Fibroblast of the aortic adventitia (primary cell): ENCODE measurements around the gene RCHY1. TPM values are rescaled to one million over a fixed set of nuclear protein-coding genes. Genes with fewer than 3 reads are reported as not detected.

Experiments
- total RNA-seq: library from RNA; depleted of rRNA; stranded (reverse); fragments of >200 nt; gene quantifications from 2 replicates; pipeline ENCODE4 v1.2.3, GENCODE V29; 2012; ENCODE audit warnings: low replicate concordance

RCHY1 gene
- total RNA-seq, 1 donor, result 27.3 TPM

Other genes starting within 250 kb of the RCHY1 start
- 22.0 and 44.6 TPM in 2 replicates for gene THAP6, start 70 bp upstream of the RCHY1 start, total RNA-seq
- not detected in 2 replicates for gene ODAPH, start 41.7 kb upstream of the RCHY1 start, total RNA-seq
- gene CDKL2, start 116.1 kb upstream of the RCHY1 start, total RNA-seq, result 1.3 and 7.5 TPM in 2 replicates
- 177 and 407 TPM in 2 replicates for gene G3BP2, start 159.0 kb upstream of the RCHY1 start, total RNA-seq
- gene USO1, start 210.2 kb upstream of the RCHY1 start, total RNA-seq, result 75.5 and 124 TPM in 2 replicates